Activated naive CD4-positive, alpha-beta T cell treated with anti-CD3 and anti-CD28 coated beads, Interleukin-2, amount 50 U/mL, for 16 hours (primary cell): ENCODE measurements around the gene SLX4.
"Not testable (repeated sequence)": the region's sequence is repeated elsewhere in the genome, so short reads cannot be mapped to it uniquely, and the experiment has no call there.

Experiments
- DNase-seq: peaks from one replicate; pipeline ENCODE4 v3.0.0-alpha.2; 2020

SLX4 gene

GRCh38 chr16:3641801-3642396, 30.5 kb upstream of the SLX4 start:
- no peak for DNase-seq

GRCh38 chr16:3640632-3641501, 29.5 kb upstream of the SLX4 start:
- no peak for DNase-seq

- no peak for DNase-seq
Measured at GRCh38 chr16:3640207-3640606, 28.8 kb upstream of the SLX4 start.

- DNase-seq: no peak
Measured at GRCh38 chr16:3638916-3639644, 27.7 kb upstream of the SLX4 start.

GRCh38 chr16:3637371-3637923, 26.0 kb upstream of the SLX4 start:
- DNase-seq: peak; percentile 45

- no peak for DNase-seq
Measured at GRCh38 chr16:3625911-3626732, 14.7 kb upstream of the SLX4 start.

GRCh38 chr16:3625331-3625730, 13.9 kb upstream of the SLX4 start:
- DNase-seq: no peak

GRCh38 chr16:3623642-3624041, 12.2 kb upstream of the SLX4 start:
- DNase-seq: no peak

- no peak for DNase-seq
Measured at GRCh38 chr16:3618769-3619141, 7.3 kb upstream of the SLX4 start.

- DNase-seq: no peak
Measured at GRCh38 chr16:3612510-3613466, 1.4 kb upstream of the SLX4 start.

GRCh38 chr16:3610698-3611145, 684 bp downstream of the SLX4 start:
- no peak for DNase-seq

GRCh38 chr16:3609895-3610697, 1.3 kb downstream of the SLX4 start:
- DNase-seq: no peak

GRCh38 chr16:3608976-3609375, 2.4 kb downstream of the SLX4 start:
- DNase-seq: not testable (repeated sequence)

- no peak for DNase-seq
Measured at GRCh38 chr16:3608069-3608468, 3.3 kb downstream of the SLX4 start.

- DNase-seq: no peak
Measured at GRCh38 chr16:3607634-3608033, 3.8 kb downstream of the SLX4 start.

GRCh38 chr16:3607161-3607560, 4.2 kb downstream of the SLX4 start:
- no peak for DNase-seq

- no peak for DNase-seq
Measured at GRCh38 chr16:3606441-3606840, 5.0 kb downstream of the SLX4 start.

- DNase-seq: no peak
Measured at GRCh38 chr16:3602320-3602653, 9.1 kb downstream of the SLX4 start.

GRCh38 chr16:3601614-3602319, 9.6 kb downstream of the SLX4 start:
- no peak for DNase-seq

- DNase-seq: no peak
Measured at GRCh38 chr16:3599922-3600321, 11.5 kb downstream of the SLX4 start.
